CD4-positive, alpha-beta T cell (primary cell): ENCODE results near the gene TRAF6. TPM values are rescaled to one million over a fixed set of nuclear protein-coding genes. Genes with fewer than 3 reads are reported as not detected.
A peak's percentile ranks its signal among the peaks of the same experiment; 100 is the strongest.

Experiments
- ATAC-seq: fragments of 200-7000 bp; cut with Tn5 transposase; one replicate; pipeline ENCODE4 v1.10.0; 2022; ENCODE audit warnings: mild to moderate bottlenecking; ENCODE audit not compliant: poor library complexity
- CTCF ChIA-PET: fragments of 350-600 bp; sonication (Branson Sonifier 250); formaldehyde crosslinking; loops from one replicate; lab custom pipeline; 2021; ENCODE audit warnings: antibody characterized with exemption, inconsistent platforms; lab: Charles Lee
- POLR2A ChIA-PET: fragments of 350-600 bp; sonication (Branson Sonifier 250); formaldehyde crosslinking; loops from one replicate; lab custom pipeline; 2021; ENCODE audit warnings: antibody characterized with exemption, inconsistent platforms; lab: Charles Lee
- DNase-seq, 14 experiments: peaks; one replicate each; pipeline ENCODE4 v3.0.0-alpha.2; 2013 to 2020; ENCODE audit warnings: mixed read lengths in 2 of 14
- H3K27ac ChIP-seq, 2 donors: one replicate each; pipeline versions ENCODE4 v1.5.1 to v1.7.0; 2013; ENCODE audit warnings: low read length in 2 of 2, low read depth in 1 of 2, mild to moderate bottlenecking in 1 of 2
- H3K27me3 ChIP-seq, 2 experiments: 1 replicate in 1 of 2; 2 replicates in 1 of 2; pipeline versions ENCODE4 v1.6.1 to v1.7.0; 2013; ENCODE audit warnings: low read length in 2 of 2, control low read depth in 1 of 2, mild to moderate bottlenecking in 1 of 2, moderate library complexity in 1 of 2; ENCODE audit not compliant: insufficient read depth in 2 of 2, control insufficient read depth in 1 of 2
- H3K36me3 ChIP-seq: one replicate; pipeline ENCODE4 v1.6.1; 2013; ENCODE audit warnings: low read length, control low read depth; ENCODE audit not compliant: insufficient read depth
- H3K4me1 ChIP-seq: one replicate; pipeline ENCODE4 v1.6.1; 2013; ENCODE audit warnings: low read length, control low read depth; ENCODE audit not compliant: insufficient read depth
- H3K4me3 ChIP-seq: one replicate; pipeline ENCODE4 v1.5.1; 2013; ENCODE audit warnings: mild to moderate bottlenecking, low read length, moderate library complexity
- H3K9me3 ChIP-seq, 2 experiments: 1 replicate in 1 of 2; 2 replicates in 1 of 2; pipeline versions ENCODE4 v1.6.1 to v1.7.0; 2013; ENCODE audit warnings: low read length in 2 of 2, mild to moderate bottlenecking in 2 of 2, control low read depth in 1 of 2, moderate library complexity in 1 of 2; ENCODE audit not compliant: control insufficient read depth in 1 of 2, insufficient read depth in 1 of 2
- H3K27ac Mint-ChIP-seq: one replicate; pipeline ENCODE4 v1.8.0; 2020; ENCODE audit warnings: mixed read lengths
- H3K27me3 Mint-ChIP-seq: one replicate; pipeline ENCODE4 v1.8.0; 2021; ENCODE audit warnings: mixed read lengths
- H3K36me3 Mint-ChIP-seq: one replicate; pipeline ENCODE4 v1.8.0; 2021; ENCODE audit warnings: low read depth, mixed read lengths
- H3K4me1 Mint-ChIP-seq: one replicate; pipeline ENCODE4 v1.8.0; 2021; ENCODE audit warnings: low read depth, mixed read lengths
- H3K4me3 Mint-ChIP-seq: one replicate; pipeline ENCODE4 v1.8.0; 2020; ENCODE audit warnings: mild to moderate bottlenecking, mixed read lengths
- H3K9me3 Mint-ChIP-seq: one replicate; pipeline ENCODE4 v1.8.0; 2020; ENCODE audit warnings: mixed read lengths
- intact Hi-C, 2 experiments: fragments of 100-400 bp; cut with DNase I in 1 of 2; cut with micrococcal nuclease in 1 of 2; formaldehyde crosslinking; loops; one replicate each; pipeline versions ENCODE4 v1.15.1 to v1.9.0; 2023 to 2025; cut with DNase I, micrococcal nuclease
- total RNA-seq, 174 experiments: library from RNA in 2 of 174; stranded (reverse) in 2 of 174; gene quantifications; one replicate each; pipeline ENCODE4 v1.2.3 and lab custom pipeline; 2021 to 2026
- TF ChIP-seq, protein P1 (sequence below): fragments of 200-600 bp; IDR thresholded peaks from one replicate; pipeline ENCODE4 v1.8.0; 2022; ENCODE audit warnings: antibody characterized with exemption, mild to moderate bottlenecking

The TRAF6 gene
- total RNA-seq, 2 experiments from 2014 or later, result 27.9 to 29.0 TPM

DNA sequence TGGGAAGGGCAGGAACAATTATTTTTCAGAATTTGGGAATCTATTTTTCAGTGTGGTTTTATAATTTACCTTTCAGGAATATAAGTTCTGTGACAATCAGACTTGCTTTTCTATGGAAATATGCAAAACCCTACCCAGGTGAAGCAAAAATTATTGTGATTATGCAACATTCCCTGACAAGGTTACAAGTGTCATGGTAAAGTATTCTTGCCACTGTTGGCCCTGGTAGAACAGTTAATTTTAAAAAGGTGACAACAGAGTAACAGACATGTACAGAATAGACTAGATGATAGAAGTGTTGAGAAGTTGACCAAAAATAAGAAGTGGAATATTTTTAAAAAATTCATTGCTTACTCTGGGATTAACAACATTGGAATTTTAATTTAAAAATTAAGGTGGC is 29.2 kb downstream of the TRAF6 start:
- H3K9me3 Mint-ChIP-seq, result no peaks in the 10 kb centered on the region
- H3K4me3 Mint-ChIP-seq, result no peak overlapping the region
- intact Hi-C loops, result no loop called here
- Histone ChIP-seq H3K4me3 (no peak overlapping the region), H3K27me3 (no peaks in the 10 kb centered on the region), H3K4me1 (peaks cover 2% of the 10 kb centered on the region), H3K36me3 (peaks cover 5% of the 10 kb centered on the region), H3K9me3 (peaks cover 0 to 4% of the 10 kb centered on the region in 2 experiments), H3K27ac (no peak overlapping the region)
- TF ChIP-seq, protein P1, sequence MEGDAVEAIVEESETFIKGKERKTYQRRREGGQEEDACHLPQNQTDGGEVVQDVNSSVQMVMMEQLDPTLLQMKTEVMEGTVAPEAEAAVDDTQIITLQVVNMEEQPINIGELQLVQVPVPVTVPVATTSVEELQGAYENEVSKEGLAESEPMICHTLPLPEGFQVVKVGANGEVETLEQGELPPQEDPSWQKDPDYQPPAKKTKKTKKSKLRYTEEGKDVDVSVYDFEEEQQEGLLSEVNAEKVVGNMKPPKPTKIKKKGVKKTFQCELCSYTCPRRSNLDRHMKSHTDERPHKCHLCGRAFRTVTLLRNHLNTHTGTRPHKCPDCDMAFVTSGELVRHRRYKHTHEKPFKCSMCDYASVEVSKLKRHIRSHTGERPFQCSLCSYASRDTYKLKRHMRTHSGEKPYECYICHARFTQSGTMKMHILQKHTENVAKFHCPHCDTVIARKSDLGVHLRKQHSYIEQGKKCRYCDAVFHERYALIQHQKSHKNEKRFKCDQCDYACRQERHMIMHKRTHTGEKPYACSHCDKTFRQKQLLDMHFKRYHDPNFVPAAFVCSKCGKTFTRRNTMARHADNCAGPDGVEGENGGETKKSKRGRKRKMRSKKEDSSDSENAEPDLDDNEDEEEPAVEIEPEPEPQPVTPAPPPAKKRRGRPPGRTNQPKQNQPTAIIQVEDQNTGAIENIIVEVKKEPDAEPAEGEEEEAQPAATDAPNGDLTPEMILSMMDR, result no peak
- DNase-seq (no peak), ATAC-seq (no peak)
- no peaks in the 10 kb centered on the region for H3K27me3 Mint-ChIP-seq
- CTCF ChIA-PET, result interaction anchor here (1.9 to 2.7 kb wide), 2 partner anchors 12 to 189 kb away, joined by 5 to 12 read pairs; no protein-coding TSS in a partner anchor
- peaks cover 7% of the 10 kb centered on the region for H3K4me1 Mint-ChIP-seq
- POLR2A ChIA-PET, result no interaction called here
- H3K27ac Mint-ChIP-seq, result no peak overlapping the region
- peaks cover 35% of the 10 kb centered on the region for H3K36me3 Mint-ChIP-seq

DNA sequence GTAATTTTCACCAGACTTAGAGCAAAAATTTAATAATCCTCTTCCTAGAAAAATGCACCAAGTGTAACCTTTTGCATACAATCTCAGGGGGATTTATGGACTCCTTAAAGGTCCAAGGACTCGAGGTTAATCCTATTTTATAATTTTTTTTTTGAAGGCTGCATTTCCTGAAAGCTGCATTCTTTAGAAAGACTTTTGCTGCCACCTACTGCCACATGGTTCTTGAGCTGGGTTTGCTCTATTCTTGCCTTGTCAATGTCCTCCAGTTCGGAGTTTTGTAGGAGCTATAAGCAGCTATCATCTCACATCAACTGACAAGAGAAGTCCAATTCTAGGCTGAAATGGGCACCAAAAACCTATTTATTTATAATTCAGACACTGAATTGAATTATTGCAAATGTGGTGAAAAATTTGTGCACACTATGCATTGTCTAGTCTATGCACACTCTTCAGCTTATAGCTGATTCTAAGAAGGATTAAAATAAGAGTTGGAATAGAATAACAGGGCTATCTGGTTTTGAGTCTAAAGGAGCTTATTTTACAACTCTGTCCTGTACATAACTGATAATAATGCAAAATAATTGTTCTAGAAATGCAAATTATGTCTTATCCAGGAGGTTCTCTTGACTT is 31.3 kb downstream of the TRAF6 start:
- peak in 5 of 14 experiments; percentile 7 to 70 (median 56) for DNase-seq
- peaks cover 17% of the 10 kb centered on the region for H3K36me3 Mint-ChIP-seq
- H3K27ac Mint-ChIP-seq, result no peak overlapping the region
- intact Hi-C loops, result loop anchor here (1.0 to 5.0 kb wide), 7 partner anchors 122 to 863 kb away; no protein-coding TSS in a partner anchor
- Histone ChIP-seq H3K36me3 (no peaks in the 10 kb centered on the region), H3K4me3 (no peak overlapping the region), H3K27me3 (no peaks in the 10 kb centered on the region), H3K9me3 (peaks cover 0 to 4% of the 10 kb centered on the region in 2 experiments), H3K4me1 (peaks cover 2% of the 10 kb centered on the region), H3K27ac (no peak overlapping the region)
- CTCF ChIA-PET, result interaction anchor here (0.9 to 2.7 kb wide), 5 partner anchors 14 to 213 kb away, joined by 3 to 12 read pairs (median 3); no protein-coding TSS in a partner anchor
- ATAC-seq, result no peak
- no peak overlapping the region for H3K4me3 Mint-ChIP-seq
- peaks cover 2% of the 10 kb centered on the region for H3K4me1 Mint-ChIP-seq
- no peaks in the 10 kb centered on the region for H3K9me3 Mint-ChIP-seq
- TF ChIP-seq, protein P1, result peak; percentile 57
- H3K27me3 Mint-ChIP-seq, result no peaks in the 10 kb centered on the region
- POLR2A ChIA-PET, result interaction anchor here (1.1 to 1.7 kb wide), 2 partner anchors 10 to 24 kb away, joined by 3 to 7 read pairs; no protein-coding TSS in a partner anchor

DNA sequence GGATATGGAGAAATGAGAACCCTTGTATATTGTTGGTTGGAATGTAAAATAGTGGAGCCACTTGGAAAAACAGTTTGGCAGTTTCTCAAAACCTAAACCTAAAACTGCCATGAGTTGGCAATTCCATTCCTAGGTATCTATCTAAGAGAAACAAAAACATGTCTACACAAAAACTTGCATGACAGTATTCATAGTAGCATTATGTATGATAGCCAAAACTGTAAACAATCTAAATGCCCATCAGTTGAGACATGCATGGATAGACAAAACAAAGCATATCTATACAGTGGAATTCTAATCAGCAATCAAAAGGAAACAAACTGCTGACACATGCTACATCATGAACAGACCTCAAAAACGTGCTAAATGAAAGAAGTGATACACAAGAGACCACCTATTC is 34.9 kb downstream of the TRAF6 start:
- POLR2A ChIA-PET, result no interaction called here
- Histone ChIP-seq H3K9me3 (no peaks in the 10 kb centered on the region), H3K27ac (no peak overlapping the region), H3K27me3 (no peaks in the 10 kb centered on the region), H3K4me1 (no peaks in the 10 kb centered on the region), H3K4me3 (no peak overlapping the region), H3K36me3 (no peaks in the 10 kb centered on the region)
- ATAC-seq (no peak), DNase-seq (no peak)
- intact Hi-C loops, result loop anchor here in 1 of 2 experiments (5.0 kb wide), 2 partner anchors 118 to 653 kb away; no protein-coding TSS in a partner anchor
- Mint-ChIP-seq H3K27ac (no peak overlapping the region), H3K36me3 (no peaks in the 10 kb centered on the region), H3K27me3 (no peaks in the 10 kb centered on the region), H3K4me3 (no peak overlapping the region), H3K9me3 (no peaks in the 10 kb centered on the region), H3K4me1 (no peaks in the 10 kb centered on the region)
- CTCF ChIA-PET, result no interaction called here
- TF ChIP-seq, protein P1, result no peak
